CD14-positive monocyte (primary cell): ENCODE data around the gene CARMIL1. TPM values are rescaled to one million over a fixed set of nuclear protein-coding genes. Genes with fewer than 3 reads are reported as not detected.
A peak's percentile ranks its signal among the peaks of the same experiment; 100 is the strongest.

ENCODE experiments used
- DNase-seq, 3 donors: peaks; one replicate each; pipeline ENCODE4 v3.0.0-alpha.2; 2011 to 2022
- H2AFZ ChIP-seq: 2 replicates; pipeline ENCODE4 v1.6.0; 2012; ENCODE audit warnings: mild to moderate bottlenecking, low read depth, low read length, inconsistent platforms; ENCODE audit not compliant: insufficient read depth, poor library complexity, severe bottlenecking
- H3K27ac ChIP-seq, 2 donors: 1 replicate in 1 of 2; 2 replicates in 1 of 2; pipeline ENCODE4 v1.5.1; 2012 to 2013; ENCODE audit warnings: low read length in 2 of 2, control low read depth in 1 of 2, inconsistent platforms in 1 of 2, low read depth in 1 of 2, mild to moderate bottlenecking in 1 of 2
- H3K27me3 ChIP-seq, 2 donors: one replicate each; pipeline versions ENCODE4 v1.6.0 to v1.6.1; 2011 to 2013; ENCODE audit warnings: low read length in 2 of 2; ENCODE audit not compliant: control insufficient read depth in 2 of 2, insufficient read depth in 2 of 2
- H3K36me3 ChIP-seq, 2 donors: replicated peaks in 1 of 2; 1 replicate in 1 of 2; 2 replicates in 1 of 2; pipeline versions ENCODE4 v1.5.1 to v1.6.1; 2012 to 2013; ENCODE audit warnings: low read length in 2 of 2, control low read depth in 1 of 2, inconsistent platforms in 1 of 2, mild to moderate bottlenecking in 1 of 2; ENCODE audit not compliant: insufficient read depth in 2 of 2, control insufficient read depth in 1 of 2
- H3K4me1 ChIP-seq, 2 donors: 1 replicate in 1 of 2; 2 replicates in 1 of 2; pipeline versions ENCODE4 v1.5.1 to v1.6.1; 2012 to 2013; ENCODE audit warnings: low read length in 2 of 2, control low read depth in 1 of 2, inconsistent platforms in 1 of 2, mild to moderate bottlenecking in 1 of 2, moderate library complexity in 1 of 2; ENCODE audit not compliant: insufficient read depth in 2 of 2, control insufficient read depth in 1 of 2
- H3K4me2 ChIP-seq: replicated peaks from 2 replicates; pipeline ENCODE3; 2012; ENCODE audit warnings: low read length, moderate library complexity, mild to moderate bottlenecking; ENCODE audit not compliant: poor library complexity, severe bottlenecking; ENCODE audit errors: extremely low read depth
- H3K4me3 ChIP-seq, 3 experiments: fragments of 200-600 bp in 1 of 3; sonication (generic) in 1 of 3; replicated peaks in 1 of 3; 1 replicate in 2 of 3; 2 replicates in 1 of 3; pipeline ENCODE4 v1.5.1; 2011 to 2013; ENCODE audit warnings: low read length in 3 of 3, mild to moderate bottlenecking in 3 of 3, control low read depth in 2 of 3, low read depth in 2 of 3, inconsistent platforms in 1 of 3, moderate library complexity in 1 of 3
- H3K79me2 ChIP-seq: 2 replicates; pipeline ENCODE4 v1.6.0; 2012; ENCODE audit warnings: mild to moderate bottlenecking, control low read depth, inconsistent platforms, low read length, moderate library complexity; ENCODE audit not compliant: insufficient read depth
- H3K9ac ChIP-seq: 2 replicates; pipeline ENCODE4 v1.6.0; 2017; ENCODE audit warnings: low read length, mild to moderate bottlenecking; ENCODE audit not compliant: insufficient read depth, poor library complexity, severe bottlenecking
- H3K9me3 ChIP-seq, 2 donors: replicated peaks in 1 of 2; 1 replicate in 1 of 2; 2 replicates in 1 of 2; pipeline versions ENCODE4 v1.5.1 to v1.6.1; 2012 to 2013; ENCODE audit warnings: low read length in 2 of 2, control low read depth in 1 of 2; ENCODE audit not compliant: control insufficient read depth in 1 of 2, insufficient read depth in 1 of 2
- H4K20me1 ChIP-seq: 2 replicates; pipeline ENCODE4 v1.6.0; 2012; ENCODE audit warnings: mild to moderate bottlenecking, low read length, control low read depth, moderate library complexity; ENCODE audit not compliant: insufficient read depth
- H3K27ac Mint-ChIP-seq, 7 donors: one replicate each; pipeline ENCODE4 v1.8.0; 2020; ENCODE audit warnings: mild to moderate bottlenecking in 7 of 7, mixed read lengths in 7 of 7, moderate library complexity in 6 of 7, inconsistent platforms in 2 of 7
- H3K27me3 Mint-ChIP-seq, 3 donors: one replicate each; pipeline ENCODE4 v1.8.0; 2021 to 2022; ENCODE audit warnings: low read depth in 3 of 3, mild to moderate bottlenecking in 3 of 3, mixed read lengths in 3 of 3, moderate library complexity in 3 of 3, inconsistent platforms in 1 of 3
- H3K36me3 Mint-ChIP-seq, 2 donors: one replicate each; pipeline ENCODE4 v1.8.0; 2020; ENCODE audit warnings: mixed read lengths in 2 of 2, inconsistent platforms in 1 of 2, mild to moderate bottlenecking in 1 of 2
- H3K4me1 Mint-ChIP-seq: one replicate; pipeline ENCODE4 v1.8.0; 2020; ENCODE audit warnings: mild to moderate bottlenecking, mixed read lengths
- H3K4me3 Mint-ChIP-seq, 2 donors: one replicate each; pipeline ENCODE4 v1.8.0; 2020; ENCODE audit warnings: mild to moderate bottlenecking in 2 of 2, mixed read lengths in 2 of 2, moderate library complexity in 1 of 2
- H3K9me3 Mint-ChIP-seq, 7 donors: one replicate each; pipeline ENCODE4 v1.8.0; 2020 to 2022; ENCODE audit warnings: mixed read lengths in 7 of 7, mild to moderate bottlenecking in 6 of 7, moderate library complexity in 6 of 7, inconsistent platforms in 2 of 7
- WGBS: methylation state at CpG from one replicate; pipeline ENCODE4 v1.1.5; 2013; ENCODE audit warnings: missing lambda C conversion rate; ENCODE audit not compliant: insufficient coverage; 5-methylcytosine and 5-hydroxymethylcytosine counted together
- intact Hi-C, 2 donors: fragments of 100-400 bp; cut with micrococcal nuclease; formaldehyde crosslinking; loops; one replicate each; pipeline versions ENCODE4 v1.15.0 to v1.15.1; 2023
- polyA plus RNA-seq, 3 donors: library from polyadenylated mRNA; depleted of rRNA in 1 of 3; unstranded in 2 of 3; stranded (reverse) in 1 of 3; fragments of 300-500 nt in 2 of 3; fragments of >200 nt in 1 of 3; fragmentation: Illumina TruSeq in 2 of 3; gene quantifications; 1 replicate in 2 of 3; 2 replicates in 1 of 3; pipeline ENCODE4 v1.2.3, GENCODE V29; 2012 to 2021
- TF ChIP-seq, protein P1 (sequence below): fragments of 200-600 bp; IDR thresholded peaks from one replicate; pipeline ENCODE4 v1.8.0; 2022; ENCODE audit warnings: antibody characterized with exemption, mild to moderate bottlenecking

The CARMIL1 gene
- polyA plus RNA-seq, 3 donors, result 0.30 to 0.49 (median 0.41) TPM

DNA sequence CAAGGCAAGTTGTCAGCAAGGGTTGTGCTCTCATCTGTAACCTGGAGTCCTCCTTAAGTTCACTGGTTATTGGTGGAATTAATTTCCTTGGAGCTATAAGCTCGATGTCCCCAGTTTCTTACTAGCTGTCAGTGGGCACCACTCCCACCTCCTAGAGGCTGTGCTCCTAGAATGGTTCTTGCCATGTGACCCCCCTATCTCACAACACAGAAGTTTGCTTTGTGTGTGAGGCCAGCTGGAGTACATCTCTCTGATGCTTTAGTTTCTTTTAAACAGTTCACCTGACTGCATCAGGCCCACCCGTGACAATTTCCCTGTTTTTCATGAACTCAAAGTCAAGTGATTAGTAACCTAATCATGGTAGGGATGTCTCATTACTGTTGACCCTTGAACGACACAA, 193.7 kb downstream of the CARMIL1 start:
- Histone ChIP-seq H3K4me2 (no peak overlapping the region), H3K4me1 (peaks cover 6 to 7% of the 10 kb centered on the region in 2 donors), H3K27ac (no peak overlapping the region), H3K36me3 (no peaks in the 10 kb centered on the region), H3K27me3 (no peaks in the 10 kb centered on the region), H4K20me1 (no peaks in the 10 kb centered on the region), H3K4me3 (no peak overlapping the region), H3K9ac (no peak overlapping the region), H3K9me3 (no peaks in the 10 kb centered on the region), H2AFZ (no peak overlapping the region), H3K79me2 (no peaks in the 10 kb centered on the region)
- H3K27me3 Mint-ChIP-seq, result no peaks in the 10 kb centered on the region
- H3K9me3 Mint-ChIP-seq, result peaks cover 0 to 3% (median 0%) of the 10 kb centered on the region in 7 donors
- intact Hi-C loops, result loop anchor here in 1 of 2 donors (10.0 kb wide), 1 partner anchor 68 kb away; no protein-coding TSS in a partner anchor
- DNase-seq, result no peak
- peaks cover 0 to 2% of the 10 kb centered on the region in 2 donors for H3K36me3 Mint-ChIP-seq
- peaks cover 14% of the 10 kb centered on the region for H3K4me1 Mint-ChIP-seq
- no CpG with 5 or more reads among the region's 3 CpGs for WGBS
- TF ChIP-seq, protein P1, sequence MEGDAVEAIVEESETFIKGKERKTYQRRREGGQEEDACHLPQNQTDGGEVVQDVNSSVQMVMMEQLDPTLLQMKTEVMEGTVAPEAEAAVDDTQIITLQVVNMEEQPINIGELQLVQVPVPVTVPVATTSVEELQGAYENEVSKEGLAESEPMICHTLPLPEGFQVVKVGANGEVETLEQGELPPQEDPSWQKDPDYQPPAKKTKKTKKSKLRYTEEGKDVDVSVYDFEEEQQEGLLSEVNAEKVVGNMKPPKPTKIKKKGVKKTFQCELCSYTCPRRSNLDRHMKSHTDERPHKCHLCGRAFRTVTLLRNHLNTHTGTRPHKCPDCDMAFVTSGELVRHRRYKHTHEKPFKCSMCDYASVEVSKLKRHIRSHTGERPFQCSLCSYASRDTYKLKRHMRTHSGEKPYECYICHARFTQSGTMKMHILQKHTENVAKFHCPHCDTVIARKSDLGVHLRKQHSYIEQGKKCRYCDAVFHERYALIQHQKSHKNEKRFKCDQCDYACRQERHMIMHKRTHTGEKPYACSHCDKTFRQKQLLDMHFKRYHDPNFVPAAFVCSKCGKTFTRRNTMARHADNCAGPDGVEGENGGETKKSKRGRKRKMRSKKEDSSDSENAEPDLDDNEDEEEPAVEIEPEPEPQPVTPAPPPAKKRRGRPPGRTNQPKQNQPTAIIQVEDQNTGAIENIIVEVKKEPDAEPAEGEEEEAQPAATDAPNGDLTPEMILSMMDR, result no peak
- H3K4me3 Mint-ChIP-seq, result no peak overlapping the region
- H3K27ac Mint-ChIP-seq, result peak overlapping the region in 1 of 7 donors; percentile 75

DNA sequence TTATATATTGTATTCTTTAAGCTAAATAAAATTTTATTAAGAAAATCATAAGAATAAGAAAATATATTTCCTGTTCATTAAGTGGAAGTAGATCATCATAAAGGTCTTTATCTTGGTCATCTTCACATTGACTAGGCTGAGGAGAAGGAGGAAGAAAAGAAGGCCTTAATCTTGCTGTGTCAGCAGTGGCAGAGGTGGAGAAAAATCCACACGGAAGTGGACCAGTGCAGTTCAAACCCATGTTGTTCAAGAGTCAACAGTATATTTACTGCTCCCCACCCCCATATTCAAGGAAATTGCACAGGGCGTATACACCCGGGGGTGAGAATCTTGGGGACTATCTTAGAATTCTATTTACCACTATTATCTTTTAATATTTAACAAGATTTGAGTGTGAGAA, 194.3 kb downstream of the CARMIL1 start:
- Mint-ChIP-seq H3K4me3 (no peak overlapping the region), H3K4me1 (peaks cover 14% of the 10 kb centered on the region), H3K36me3 (peaks cover 0 to 2% of the 10 kb centered on the region in 2 donors), H3K27me3 (no peaks in the 10 kb centered on the region), H3K27ac (no peak overlapping the region), H3K9me3 (peaks cover 0 to 3% (median 0%) of the 10 kb centered on the region in 7 donors)
- Histone ChIP-seq H3K4me2 (no peak overlapping the region), H3K79me2 (no peaks in the 10 kb centered on the region), H3K4me1 (peaks cover 6 to 7% of the 10 kb centered on the region in 2 donors), H4K20me1 (no peaks in the 10 kb centered on the region), H3K9ac (no peak overlapping the region), H3K4me3 (no peak overlapping the region), H3K27me3 (no peaks in the 10 kb centered on the region), H3K36me3 (no peaks in the 10 kb centered on the region), H2AFZ (no peak overlapping the region), H3K9me3 (no peaks in the 10 kb centered on the region), H3K27ac (no peak overlapping the region)
- no CpG with 5 or more reads among the region's 3 CpGs for WGBS
- intact Hi-C loops, result loop anchor here in 1 of 2 donors (10.0 kb wide), 1 partner anchor 69 kb away; no protein-coding TSS in a partner anchor
- TF ChIP-seq, protein P1, result no peak
- DNase-seq, result no peak
